H1 (cell line): Measurements from ENCODE around the gene CCDC24. TPM values are rescaled to one million over a fixed set of nuclear protein-coding genes. Genes with fewer than 3 reads are reported as not detected.

ENCODE experiments used
- CTCF ChIA-PET: fragments of 300-600 bp; sonication (Branson Sonifier 250); formaldehyde crosslinking; loops from one replicate; lab custom pipeline; 2021; ENCODE audit not compliant: partially characterized antibody; lab: Charles Lee
- POLR2A ChIA-PET: fragments of 300-600 bp; sonication (Branson Sonifier 250); formaldehyde crosslinking; loops from one replicate; lab custom pipeline; 2021; ENCODE audit warnings: inconsistent platforms; ENCODE audit not compliant: partially characterized antibody; lab: Charles Lee
- DNase-seq, 2 experiments: peaks; one replicate each; pipeline versions ENCODE4 v3.0.0 to v3.0.0-alpha.2; 2010 to 2022; ENCODE audit warnings: low spot score in 2 of 2, low read depth in 1 of 2, mixed read lengths in 1 of 2
- FAIRE-seq: peaks from 2 replicates; lab custom pipeline; 2011; peaks lifted over from hg19 to GRCh38; lab: Jason Lieb, UNC
- H2AFZ ChIP-seq: 2 replicates; pipeline ENCODE4 v1.8.1; 2012; ENCODE audit warnings: low read length, inconsistent platforms
- H2AK5ac ChIP-seq: 2 replicates; pipeline ENCODE4 v1.6.1; 2013; ENCODE audit warnings: low read depth, low read length
- H2BK120ac ChIP-seq: replicated peaks from 2 replicates; pipeline ENCODE3; 2013; ENCODE audit warnings: low read depth, low read length, inconsistent platforms
- H2BK12ac ChIP-seq: 2 replicates; pipeline ENCODE4 v1.6.1; 2013; ENCODE audit warnings: low read depth, low read length
- H2BK15ac ChIP-seq: 2 replicates; pipeline ENCODE4 v1.6.1; 2013; ENCODE audit warnings: low read length
- H2BK20ac ChIP-seq: 2 replicates; pipeline ENCODE4 v1.6.1; 2013; ENCODE audit warnings: low read length
- H2BK5ac ChIP-seq: 2 replicates; pipeline ENCODE4 v1.6.1; 2013; ENCODE audit warnings: low read depth, low read length
- H3K14ac ChIP-seq: 2 replicates; pipeline ENCODE4 v1.6.1; 2013; ENCODE audit warnings: inconsistent platforms; ENCODE audit not compliant: insufficient read length
- H3K18ac ChIP-seq: 2 replicates; pipeline ENCODE4 v1.6.1; 2013; ENCODE audit warnings: low read length; ENCODE audit errors: extremely low read depth
- H3K23ac ChIP-seq: 2 replicates; pipeline ENCODE4 v1.6.1; 2013; ENCODE audit warnings: inconsistent platforms; ENCODE audit not compliant: insufficient read length
- H3K23me2 ChIP-seq: 2 replicates; pipeline ENCODE4 v1.6.1; 2013; ENCODE audit warnings: low read depth, low read length
- H3K27ac ChIP-seq: 2 replicates; pipeline ENCODE4 v1.6.1; 2011; ENCODE audit warnings: low read depth, low read length, inconsistent platforms
- H3K27me3 ChIP-seq, 4 experiments: replicated peaks in 1 of 4; 1 replicate in 1 of 4; 2 replicates in 3 of 4; pipeline versions ENCODE4 v1.6.1 to v1.8.1; 2011 to 2013; ENCODE audit warnings: low read length in 3 of 4, mild to moderate bottlenecking in 3 of 4, inconsistent platforms in 2 of 4, mixed read lengths in 2 of 4, moderate library complexity in 1 of 4; ENCODE audit not compliant: control insufficient read depth in 3 of 4, insufficient read depth in 3 of 4; ENCODE audit errors: extremely low read depth in 1 of 4
- H3K36me3 ChIP-seq, 4 experiments: 2 replicates each; pipeline versions ENCODE4 v1.6.1 to v1.8.1; 2011 to 2013; ENCODE audit warnings: mild to moderate bottlenecking in 4 of 4, low read length in 3 of 4, moderate library complexity in 2 of 4, control low read depth in 1 of 4, inconsistent platforms in 1 of 4; ENCODE audit not compliant: insufficient read depth in 4 of 4, control insufficient read depth in 2 of 4
- H3K4ac ChIP-seq: replicated peaks from 2 replicates; pipeline ENCODE3; 2013; ENCODE audit warnings: low read length, low read depth, mixed read lengths, inconsistent platforms; ENCODE audit not compliant: insufficient read length
- H3K4me1 ChIP-seq, 4 experiments: replicated peaks in 1 of 4; 1 replicate in 1 of 4; 2 replicates in 3 of 4; pipeline versions ENCODE4 v1.6.1 to v1.8.1; 2011 to 2013; ENCODE audit warnings: low read length in 3 of 4, inconsistent platforms in 2 of 4, mixed read lengths in 1 of 4; ENCODE audit not compliant: insufficient read depth in 4 of 4, control insufficient read depth in 3 of 4
- H3K4me2 ChIP-seq, 2 experiments: 2 replicates each; pipeline versions ENCODE4 v1.6.1 to v1.8.1; 2011 to 2013; ENCODE audit warnings: low read depth in 2 of 2, low read length in 2 of 2, control low read depth in 1 of 2, inconsistent platforms in 1 of 2, mild to moderate bottlenecking in 1 of 2; ENCODE audit not compliant: insufficient read depth in 1 of 2
- H3K4me3 ChIP-seq, 4 experiments: fragments of 200-600, 300-600 bp in 1 of 4; sonication (generic), shearing (Covaris generic), sonication (Bioruptor Twin) in 1 of 4; 2 replicates each; pipeline versions ENCODE4 v1.5.1 to v1.8.1; 2011 to 2016; ENCODE audit warnings: low read length in 4 of 4, low read depth in 3 of 4, control low read depth in 2 of 4, inconsistent platforms in 2 of 4, mild to moderate bottlenecking in 2 of 4, mixed read lengths in 1 of 4, moderate library complexity in 1 of 4; ENCODE audit not compliant: insufficient read depth in 2 of 4; ENCODE audit errors: extremely low read depth in 1 of 4
- H3K56ac ChIP-seq: replicated peaks from 2 replicates; pipeline ENCODE3; 2013; ENCODE audit warnings: low read depth, mild to moderate bottlenecking, mixed read lengths, low read length, inconsistent platforms; ENCODE audit not compliant: insufficient read length
- H3K79me1 ChIP-seq: 2 replicates; pipeline ENCODE4 v1.6.1; 2013; ENCODE audit warnings: low read depth, low read length, control low read depth
- H3K79me2 ChIP-seq, 2 experiments: 2 replicates each; pipeline versions ENCODE4 v1.6.1 to v1.8.1; 2012 to 2013; ENCODE audit warnings: low read length in 2 of 2, mild to moderate bottlenecking in 2 of 2, inconsistent platforms in 1 of 2; ENCODE audit not compliant: insufficient read depth in 2 of 2, control insufficient read depth in 1 of 2
- H3K9ac ChIP-seq, 4 experiments: replicated peaks in 1 of 4; 1 replicate in 1 of 4; 2 replicates in 3 of 4; pipeline versions ENCODE4 v1.6.1 to v1.8.1; 2011 to 2013; ENCODE audit warnings: low read depth in 3 of 4, low read length in 3 of 4, control low read depth in 2 of 4, mild to moderate bottlenecking in 2 of 4, moderate library complexity in 2 of 4, inconsistent platforms in 1 of 4; ENCODE audit errors: extremely low read depth in 1 of 4
- H3K9me3 ChIP-seq, 2 experiments: 2 replicates each; pipeline versions ENCODE4 v1.6.1 to v1.8.1; 2012 to 2013; ENCODE audit warnings: mild to moderate bottlenecking in 2 of 2, moderate library complexity in 2 of 2, control low read depth in 1 of 2, inconsistent platforms in 1 of 2, low read depth in 1 of 2, low read length in 1 of 2, mixed read lengths in 1 of 2; ENCODE audit not compliant: insufficient read depth in 2 of 2
- H4K20me1 ChIP-seq, 2 experiments: replicated peaks in 1 of 2; 2 replicates each; pipeline versions ENCODE3 to v1.8.1; 2011 to 2013; ENCODE audit warnings: inconsistent platforms in 2 of 2, low read length in 2 of 2, mild to moderate bottlenecking in 1 of 2; ENCODE audit not compliant: insufficient read depth in 2 of 2, control insufficient read depth in 1 of 2
- H4K5ac ChIP-seq: 2 replicates; pipeline ENCODE4 v1.6.1; 2013; ENCODE audit warnings: low read length, low read depth, mixed read lengths, inconsistent platforms; ENCODE audit not compliant: insufficient read length
- H4K8ac ChIP-seq: 2 replicates; pipeline ENCODE4 v1.8.0; 2013; ENCODE audit warnings: mild to moderate bottlenecking, moderate library complexity, low read length, inconsistent platforms; ENCODE audit not compliant: insufficient read depth; ENCODE audit errors: extremely low read depth
- H4K91ac ChIP-seq: replicated peaks from 2 replicates; pipeline ENCODE3; 2013; ENCODE audit warnings: low read length, mixed read lengths, inconsistent platforms; ENCODE audit not compliant: insufficient read length
- CEBPB ChIP-seq: IDR thresholded peaks from 2 replicates; pipeline ENCODE4 v1.6.1; 2012; ENCODE audit warnings: low read depth, low read length
- FOSL1 ChIP-seq: IDR thresholded peaks from 2 replicates; pipeline ENCODE4 v1.6.1; 2011; ENCODE audit warnings: mild to moderate bottlenecking, low read depth, low read length, moderate library complexity; ENCODE audit not compliant: insufficient read depth
- RFX5 ChIP-seq: IDR thresholded peaks from 2 replicates; pipeline ENCODE4 v1.6.1; 2011; ENCODE audit warnings: low read depth, low read length, improper control_type of control experiment, borderline replicate concordance
- SIN3A ChIP-seq, 2 experiments: IDR thresholded peaks in 1 of 2; conservative IDR thresholded peaks in 1 of 2; 2 replicates each; pipeline ENCODE4 v1.6.1; 2011 to 2012; ENCODE audit warnings: low read length in 2 of 2, improper control_type of control experiment in 1 of 2, low read depth in 1 of 2, mild to moderate bottlenecking in 1 of 2
- TAF1 ChIP-seq: IDR thresholded peaks from 2 replicates; pipeline ENCODE4 v1.6.1; 2011; ENCODE audit warnings: mild to moderate bottlenecking, low read depth, low read length
- TBP ChIP-seq: IDR thresholded peaks from 2 replicates; pipeline ENCODE4 v1.6.1; 2011; ENCODE audit warnings: low read depth, low read length, improper control_type of control experiment
- WGBS, 2 experiments: shearing (Covaris generic) in 1 of 2; methylation state at CpG; one replicate each; pipeline versions ENCODE4 v1.1.6 to v1.1.7; 2013 to 2015; ENCODE audit warnings: low lambda C conversion rate in 2 of 2, mixed read lengths in 2 of 2, inconsistent platforms in 1 of 2, low coverage in 1 of 2, missing lambda C conversion rate in 1 of 2; ENCODE audit not compliant: insufficient replicate concordance in 2 of 2, insufficient coverage in 1 of 2, insufficient read length in 1 of 2; ENCODE audit errors: extremely low coverage in 1 of 2, missing lambda C conversion rate in 1 of 2; 5-methylcytosine and 5-hydroxymethylcytosine counted together
- polyA plus RNA-seq, 7 experiments: library from polyadenylated mRNA; depleted of rRNA in 3 of 7; stranded (reverse) in 5 of 7; unstranded in 2 of 7; fragments of >200 nt in 5 of 7; fragments of 200-250 nt in 2 of 7; gene quantifications; 1 replicate in 5 of 7; 2 replicates in 1 of 7; 4 replicates in 1 of 7; pipeline versions ENCODE4 v1.2.1 to v1.2.3, GENCODE V29; 2011 to 2013; ENCODE audit warnings: missing spikeins in 2 of 7, mixed read lengths in 2 of 7
- total RNA-seq: library from RNA; stranded (reverse); fragmentation: NEBNext Ultra II Directional; extraction: Animal tissue kit (Norgen Biotek cat#: 25700); gene quantifications from 2 replicates; pipeline ENCODE4 v1.2.1, GENCODE V29; 2021

Gene CCDC24
- total and polyA plus RNA-seq, 2 of the 8 experiments (the other 6 are each of a cell fraction or from before 2014, with no cell fraction given): 11.2 to 11.4 TPM

DNA sequence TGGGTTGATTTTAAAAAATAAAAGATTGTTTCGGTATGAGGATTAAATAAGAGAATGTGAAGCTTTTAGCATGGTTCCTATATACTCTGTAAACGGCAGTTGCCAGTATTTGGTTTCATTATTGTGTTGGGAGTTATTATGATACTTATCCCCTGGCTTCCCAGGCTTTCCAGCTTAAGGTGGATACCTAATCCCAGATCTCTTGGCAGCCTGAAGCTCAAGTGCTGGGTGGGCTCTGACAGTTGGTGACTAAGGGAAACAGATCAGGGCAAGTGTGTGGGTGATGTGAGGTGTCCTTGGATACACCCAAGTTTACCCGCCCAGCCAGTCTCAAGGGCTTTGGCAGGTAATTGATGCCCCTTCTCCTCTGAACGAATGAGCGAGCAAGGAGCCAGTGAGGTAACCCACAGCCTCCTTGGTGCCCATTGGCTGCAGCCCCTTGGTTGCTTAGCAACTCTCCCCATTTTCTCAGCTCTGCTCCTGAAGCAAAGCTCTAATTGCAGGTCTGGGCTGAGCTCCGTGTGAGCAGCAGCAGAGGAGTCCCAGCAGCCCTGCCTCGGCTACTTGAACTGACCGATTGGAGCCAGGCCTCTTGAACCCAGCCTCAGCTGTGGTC lies 38.6 kb upstream of the CCDC24 start:
- peak overlapping the region; percentile 14 to 57; a peak in 3 of 4 replicates for H3K4me2 ChIP-seq
- CTCF ChIA-PET: interaction anchor here (0.6 to 10.8 kb wide), 16 partner anchors 11 to 188 kb away, joined by 3 to 151 read pairs (median 4); partner anchors contain the start of genes ARTN, ATP6V0B and DPH2
- no peak overlapping the region for H4K91ac ChIP-seq
- no peak overlapping the region for H3K23ac ChIP-seq
- H4K8ac ChIP-seq: no peak overlapping the region
- no peak overlapping the region for H2BK5ac ChIP-seq
- FAIRE-seq: peak; percentile 96
- H2BK15ac ChIP-seq: no peak overlapping the region
- H3K4ac ChIP-seq: no peak overlapping the region
- no peak overlapping the region for H3K9ac ChIP-seq
- 48 to 94% methylated on average over 1 to 8 of the region's 8 CpGs for WGBS, 2 experiments
- H3K23me2 ChIP-seq: no peaks in the 10 kb centered on the region
- peaks cover 3 to 10% (median 6%) of the 10 kb centered on the region in 4 experiments; a peak in 4 of 8 replicates for H3K36me3 ChIP-seq
- no peaks in the 10 kb centered on the region for H3K27me3 ChIP-seq
- DNase-seq: peak in 1 of 2 experiments; percentile 78
- POLR2A ChIA-PET: interaction anchor here (0.6 to 2.1 kb wide), 8 partner anchors 10 to 358 kb away, joined by 3 to 10 read pairs (median 4); partner anchors contain the start of genes DPH2 and SLC6A9
- peaks cover 3% of the 10 kb centered on the region for H3K79me1 ChIP-seq
- H3K14ac ChIP-seq: no peak overlapping the region
- no peak overlapping the region; the same call in 1 of the 2 replicates for H3K18ac ChIP-seq
- no peak overlapping the region for H2BK120ac ChIP-seq
- H2AFZ ChIP-seq: no peak overlapping the region
- H2BK20ac ChIP-seq: no peak overlapping the region
- peaks cover 0 to 7% (median 5%) of the 10 kb centered on the region in 4 experiments; a peak in 5 of 7 replicates for H3K4me1 ChIP-seq
- no peak overlapping the region for H2BK12ac ChIP-seq
- H3K79me2 ChIP-seq: 0 out of 4 replicates have a peak, but pooled peaks cover 0 to 4% of the 10 kb centered on the region in 2 experiments
- H4K5ac ChIP-seq: no peak overlapping the region
- H4K20me1 ChIP-seq: peaks cover 0 to 9% of the 10 kb centered on the region in 2 experiments
- H3K27ac ChIP-seq: no peak overlapping the region
- no peak overlapping the region for H3K56ac ChIP-seq
- TF ChIP-seq TAF1 (0 out of 2 replicates have a peak, but pooled peaks have one; percentile 39), SIN3A (conservative IDR thresholded peaks at IDR 0.05 in 1 of 2, IDR thresholded peaks at IDR 0.05 in 1 of 2; ENCODE audit: low read depth in 1 of 2, low read length in 2 of 2) (0 out of 4 replicates have a peak, but pooled peaks of 1 of the 2 experiments have one; percentile 34), RFX5 (peak; percentile 73), FOSL1 (no peak), TBP (0 out of 2 replicates have a peak, but pooled peaks have one; percentile 18), CEBPB (no peak)
- no peak overlapping the region for H2AK5ac ChIP-seq
- H3K9me3 ChIP-seq: no peaks in the 10 kb centered on the region
- H3K4me3 ChIP-seq: no peak overlapping the region
